SIG-M5 treated with dmso at 0.1 percent for 504 hours (cell line): Measurements from ENCODE around the gene DLG1.
"Not testable (repeated sequence)": the region's sequence is repeated elsewhere in the genome, so short reads cannot be mapped to it uniquely, and the experiment has no call there.

Source experiments
- DNase-seq: peaks from one replicate; lab custom pipeline; 2025; ENCODE audit not compliant: unreplicated experiment; lab: John Stamatoyannopoulos, UW

DLG1 gene

DNA sequence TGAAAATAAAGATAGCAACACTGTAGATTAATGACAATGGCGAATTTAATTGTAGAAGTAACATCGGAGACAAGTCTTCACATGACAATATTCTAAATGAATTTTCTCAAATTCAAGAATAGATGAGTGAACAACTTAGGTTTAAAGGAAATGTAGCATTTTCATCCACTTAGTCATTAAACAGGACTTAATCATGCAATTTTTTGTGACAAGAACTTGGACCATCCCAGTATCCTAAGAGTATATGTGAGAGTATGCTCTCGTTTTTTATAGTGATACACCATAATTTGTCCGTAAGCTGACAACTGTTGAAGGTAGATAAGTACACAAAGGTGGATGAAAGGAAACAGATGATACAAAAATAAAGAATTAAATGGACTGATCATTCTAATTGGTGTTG lies 81.5 kb downstream of the DLG1 start:
- DNase-seq = no peak

DNA sequence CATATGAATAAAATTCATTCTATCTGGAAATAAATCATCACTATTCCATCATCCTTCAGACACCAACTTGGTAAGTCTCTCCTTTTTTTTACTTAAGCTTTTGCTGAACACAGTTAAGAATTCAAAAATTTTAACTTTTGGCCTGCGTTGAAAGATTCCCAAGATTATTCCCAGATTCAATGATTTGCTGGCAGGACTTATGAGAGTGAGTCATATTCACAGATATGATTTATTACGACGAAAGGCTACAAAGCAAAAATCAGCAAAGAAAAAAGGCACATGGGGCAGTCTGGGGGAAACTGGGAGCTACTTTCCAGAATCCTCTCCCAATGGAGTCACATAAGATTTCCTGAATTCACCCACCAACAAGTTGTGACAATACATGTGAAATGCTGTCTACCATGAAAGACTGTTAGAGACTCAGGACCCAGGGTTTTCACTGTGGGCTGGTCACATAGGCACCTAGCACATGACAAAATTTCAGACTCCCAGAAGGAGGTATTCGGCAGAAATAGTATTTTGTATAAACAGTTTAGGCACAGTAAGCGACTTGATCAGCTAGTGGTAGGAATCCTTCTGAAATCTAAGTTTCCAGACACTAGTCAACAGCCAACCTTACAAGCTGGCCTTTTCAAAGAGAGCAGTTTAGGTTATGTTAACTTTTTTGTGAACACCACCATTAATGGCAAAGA lies 82.1 kb downstream of the DLG1 start:
- no peak for DNase-seq

DNA sequence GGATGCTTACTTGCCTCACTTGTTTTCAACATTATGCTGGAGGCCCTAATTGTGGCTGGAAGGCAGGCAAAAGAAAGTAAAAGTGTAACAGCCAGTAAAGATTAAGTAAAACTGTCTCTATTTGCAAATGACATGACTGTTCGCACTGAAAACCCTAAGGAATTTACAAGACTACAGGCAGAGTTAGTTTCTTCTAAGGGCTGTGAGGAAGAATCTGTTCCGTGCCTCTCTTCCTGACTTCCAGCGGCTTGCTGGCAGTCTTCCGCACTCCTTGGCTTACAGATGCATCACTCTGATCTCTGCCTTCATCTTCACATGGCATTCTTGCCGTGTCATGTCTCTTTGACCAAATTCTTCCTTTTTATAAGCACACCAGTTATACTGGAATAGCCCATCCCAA lies 86.1 kb downstream of the DLG1 start:
- DNase-seq = no peak

DNA sequence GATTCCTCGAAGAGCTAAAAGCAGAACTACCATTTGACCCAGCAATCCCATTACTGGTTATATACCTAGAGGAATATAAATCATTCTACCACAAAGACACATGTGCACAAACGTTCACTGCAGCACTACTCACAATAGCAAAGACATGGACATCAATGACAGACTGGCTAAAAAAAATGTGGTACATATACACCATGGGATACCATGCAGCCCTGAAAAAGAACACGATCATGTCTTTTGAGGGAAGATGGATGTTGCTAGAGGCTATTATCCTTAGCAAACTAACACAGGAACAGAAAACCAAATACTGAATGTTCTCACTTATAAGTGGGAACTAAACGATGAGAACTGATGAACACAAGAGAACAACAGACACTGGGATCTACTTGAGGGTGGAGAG lies 86.7 kb downstream of the DLG1 start:
- not testable (repeated sequence) for DNase-seq

DNA sequence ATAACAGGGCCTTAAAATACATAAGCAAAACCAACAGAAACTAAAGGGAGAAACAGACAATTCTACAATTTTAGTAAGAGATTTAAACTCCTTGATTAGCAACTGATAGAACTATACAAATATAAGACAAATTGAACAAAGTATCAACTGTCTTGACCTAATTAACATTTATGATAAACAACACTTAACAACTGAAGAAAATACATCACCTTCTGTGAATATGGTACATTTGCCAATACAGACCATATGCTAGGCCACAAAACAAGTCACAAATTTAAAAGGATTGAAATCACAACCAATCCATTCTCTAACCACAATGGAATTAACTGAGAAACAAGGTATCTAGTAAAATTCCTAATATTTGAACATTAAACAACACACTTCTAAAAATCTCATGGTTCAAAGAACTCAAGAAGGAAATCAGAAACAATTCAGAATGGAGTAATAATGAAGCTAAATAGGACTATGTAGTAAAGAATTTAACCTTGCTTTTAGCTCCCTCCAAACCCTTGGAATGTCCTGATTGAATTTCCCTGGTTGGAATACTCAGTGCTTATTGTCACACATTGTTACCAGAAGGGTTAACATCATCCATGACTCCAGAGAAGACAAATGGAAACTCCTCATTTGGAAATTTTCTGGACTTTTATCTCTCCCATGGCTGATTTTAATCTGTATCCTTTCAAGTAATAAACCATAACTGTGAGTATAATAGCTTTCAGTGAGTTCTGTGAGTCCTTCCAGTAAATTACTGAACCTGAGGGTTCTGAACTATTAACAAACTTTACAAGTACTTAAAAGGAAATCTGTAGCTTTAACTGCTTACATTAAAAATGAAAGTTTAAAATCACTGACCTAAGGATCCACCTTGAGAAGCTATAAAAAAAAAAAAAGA lies 88.8 kb downstream of the DLG1 start:
- no peak for DNase-seq

DNA sequence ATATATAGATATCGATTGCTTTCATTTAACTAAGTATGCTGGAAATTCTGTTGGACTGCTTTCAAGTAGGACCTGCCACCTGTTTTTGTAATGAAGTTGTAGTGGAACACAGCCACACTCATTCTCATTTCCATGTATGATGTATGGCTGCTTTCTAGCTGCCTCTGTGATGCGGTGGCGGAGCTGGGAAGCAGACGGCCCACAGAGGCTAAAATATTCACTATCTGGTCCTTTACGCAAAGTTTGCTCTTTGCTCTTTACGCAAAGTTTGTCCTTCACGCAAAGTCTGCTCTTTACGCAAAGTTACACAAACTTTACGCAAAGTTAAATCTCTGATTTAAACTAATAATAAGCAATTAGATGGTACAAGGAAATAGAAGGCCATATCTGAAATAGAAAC lies 91.5 kb downstream of the DLG1 start:
- DNase-seq = no peak

DNA sequence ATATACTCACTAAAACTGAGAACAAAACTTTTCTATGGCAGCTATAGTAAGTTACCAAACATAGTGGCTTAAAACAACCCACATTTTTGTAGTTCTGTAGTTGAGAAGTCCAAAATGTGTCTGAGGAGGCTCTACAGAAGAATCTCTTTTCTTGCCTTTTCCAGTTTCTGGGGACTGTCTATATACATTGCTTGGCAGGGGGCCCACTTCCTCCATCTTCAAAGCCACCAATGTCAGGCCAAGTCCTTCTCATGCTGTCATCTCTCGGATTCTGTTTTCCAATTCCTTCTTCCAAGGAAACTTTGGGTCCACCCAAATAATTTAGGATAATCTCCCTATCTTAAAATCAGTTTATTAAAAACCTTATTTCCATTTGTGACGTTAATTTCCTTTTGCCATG lies 92.7 kb downstream of the DLG1 start:
- DNase-seq = no peak

DNA sequence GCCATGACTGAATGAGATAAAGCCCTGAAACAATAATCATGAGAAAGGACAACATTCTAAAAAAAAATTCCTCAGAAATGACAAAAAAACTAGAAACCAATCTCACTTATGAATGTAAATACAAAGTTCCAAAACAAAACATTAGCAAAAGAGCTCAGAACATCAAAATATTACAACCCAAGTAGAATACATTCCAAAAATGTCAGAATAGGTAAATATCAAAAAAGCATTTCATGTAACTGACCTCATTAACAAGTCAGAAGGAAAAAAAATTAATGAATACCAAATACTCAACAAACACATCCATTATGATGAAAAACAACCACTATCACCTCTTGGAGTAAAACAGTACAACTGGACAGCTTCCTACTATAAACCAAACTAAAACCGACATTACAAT lies 93.1 kb downstream of the DLG1 start:
- no peak for DNase-seq

DNA sequence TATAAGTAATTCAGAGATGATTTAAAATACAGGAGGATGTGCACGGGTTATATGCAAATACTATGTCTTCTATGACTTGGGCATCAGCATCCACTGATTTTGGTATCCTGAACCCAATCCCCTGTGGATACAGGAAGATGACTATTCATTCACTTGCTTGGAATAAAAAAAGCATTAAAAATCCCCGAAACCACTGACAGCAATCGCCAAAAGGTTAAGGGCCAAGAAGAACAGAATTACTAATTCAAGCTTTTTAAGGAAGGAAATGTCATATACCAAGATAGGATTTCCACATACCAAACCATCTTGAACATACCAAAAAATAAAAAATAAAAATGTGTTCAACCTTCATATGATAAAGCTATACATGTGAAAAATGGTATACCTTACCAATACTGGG lies 93.7 kb downstream of the DLG1 start:
- DNase-seq = no peak

DNA sequence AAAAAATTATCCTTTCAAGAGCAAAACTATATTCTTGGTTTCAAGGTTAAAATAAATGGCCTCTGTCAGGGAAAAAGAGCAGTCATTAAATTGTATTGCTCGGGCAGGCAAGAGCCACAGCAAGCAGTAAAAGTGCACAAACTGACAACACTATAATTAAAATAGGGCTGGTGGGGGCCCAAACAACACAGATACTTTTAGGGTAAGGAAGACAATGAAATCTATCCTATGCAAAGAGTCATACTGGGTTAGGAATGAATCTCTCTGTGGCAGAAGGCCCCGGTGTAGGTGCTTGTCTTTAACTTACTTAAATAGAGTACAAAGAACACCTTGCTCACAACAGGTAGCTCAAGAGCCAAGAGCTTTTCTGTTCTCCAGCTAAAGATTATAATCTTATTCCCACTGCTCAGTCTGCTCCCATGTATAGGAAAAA lies 94.7 kb downstream of the DLG1 start:
- no peak for DNase-seq

DNA sequence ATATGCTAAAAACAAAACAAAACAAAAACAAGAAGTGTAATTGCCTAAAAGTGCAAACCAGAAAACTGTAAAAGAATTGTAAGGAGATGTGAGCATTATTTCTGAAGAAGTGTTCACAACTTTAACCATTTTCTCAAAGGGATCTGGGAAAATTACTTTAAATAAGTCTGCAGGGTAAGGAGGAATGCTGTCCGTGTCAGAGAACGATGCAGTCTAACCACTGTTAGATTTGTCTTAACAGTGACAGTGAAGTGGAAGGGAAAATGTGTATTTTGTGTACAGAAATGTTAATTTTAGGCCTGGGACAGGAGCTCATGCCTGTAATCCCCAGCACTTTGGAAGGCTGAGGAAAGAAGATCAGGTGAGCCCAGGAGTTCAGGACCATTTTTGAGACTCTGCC lies 95.7 kb downstream of the DLG1 start:
- DNase-seq = no peak

DNA sequence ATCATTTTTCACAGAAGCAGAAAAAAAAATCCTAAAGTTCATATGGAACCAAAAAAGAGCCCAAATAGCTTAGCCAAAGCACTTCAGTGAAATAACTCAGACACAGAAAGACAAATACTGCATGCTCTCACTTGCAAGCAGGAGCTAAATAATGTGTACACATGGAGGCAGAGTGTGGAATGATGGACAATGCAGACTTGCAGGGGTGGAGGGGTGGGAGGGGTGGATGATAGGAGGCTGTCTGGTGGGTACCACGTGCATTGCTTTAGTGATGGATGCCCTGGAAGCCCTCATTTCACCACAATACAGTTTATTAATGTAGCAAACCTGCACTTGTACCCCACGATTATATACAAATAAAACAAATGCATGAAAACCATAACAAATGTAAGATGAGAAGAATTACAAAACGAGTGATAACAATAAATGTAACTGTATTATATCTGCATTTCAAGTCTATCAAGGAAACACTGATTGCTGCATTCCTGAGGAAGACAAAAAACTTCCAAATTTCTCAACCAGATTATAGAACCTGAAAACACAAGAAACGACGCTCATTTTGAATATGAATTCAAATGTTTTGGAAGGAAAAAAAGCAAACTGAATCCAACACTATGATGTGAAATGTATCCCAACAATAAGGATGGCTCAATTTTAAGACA lies 96.5 kb downstream of the DLG1 start:
- DNase-seq = no peak

DNA sequence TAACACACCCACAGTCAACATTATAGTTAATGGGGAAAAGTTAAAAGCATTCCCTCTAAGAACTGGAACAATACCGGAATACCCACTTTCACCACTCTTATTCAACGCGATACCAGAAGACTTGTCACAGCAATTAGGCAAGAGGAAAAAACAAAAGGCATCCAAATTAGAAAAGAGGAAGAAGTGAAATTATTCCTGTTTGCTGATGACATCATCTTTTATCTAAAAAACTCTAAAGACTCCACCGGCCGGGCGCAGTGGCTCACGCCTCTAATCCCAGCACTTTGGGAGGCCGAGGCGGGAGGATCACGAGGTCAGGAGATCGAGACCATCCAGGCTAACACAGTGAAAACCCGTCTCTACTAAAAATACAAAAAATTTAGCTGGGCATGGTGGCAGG lies 97.6 kb downstream of the DLG1 start:
- peak; percentile 30 for DNase-seq

DNA sequence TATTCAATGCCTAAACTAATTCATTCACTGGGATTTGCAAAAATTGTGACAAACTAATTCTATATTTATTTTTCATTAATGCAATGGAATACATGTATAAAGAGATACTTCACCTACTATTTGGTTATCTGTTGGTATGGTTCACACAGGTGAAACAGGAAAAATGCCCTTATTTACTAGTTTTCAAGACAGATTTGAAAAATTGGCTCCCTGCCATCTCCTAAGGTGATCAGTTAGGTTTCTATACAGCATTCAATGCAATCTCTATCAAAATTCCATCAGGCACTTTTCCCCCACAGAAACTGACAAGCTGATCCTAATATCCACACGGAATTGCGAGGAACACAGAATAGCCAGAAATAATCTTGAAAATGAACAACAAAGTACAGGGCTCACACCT lies 101.1 kb downstream of the DLG1 start:
- DNase-seq = no peak

DNA sequence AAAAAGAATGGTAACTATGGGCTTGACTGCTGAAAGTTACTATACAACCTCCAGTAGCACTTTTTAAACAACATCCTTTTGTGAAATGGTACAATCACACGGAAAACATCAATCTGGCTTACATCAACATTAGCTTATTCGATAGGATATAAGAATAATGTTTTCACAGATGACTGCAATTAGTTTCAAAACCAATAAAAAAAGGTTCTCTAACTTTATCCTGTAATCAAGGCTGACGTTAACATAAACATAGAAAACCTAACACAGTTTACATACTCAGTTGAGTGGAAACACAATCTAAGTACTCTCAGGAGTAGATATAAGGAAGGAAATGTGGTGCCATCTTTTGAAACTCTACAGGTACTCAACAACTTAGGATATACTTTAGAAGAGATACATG lies 102.2 kb downstream of the DLG1 start:
- no peak for DNase-seq

DNA sequence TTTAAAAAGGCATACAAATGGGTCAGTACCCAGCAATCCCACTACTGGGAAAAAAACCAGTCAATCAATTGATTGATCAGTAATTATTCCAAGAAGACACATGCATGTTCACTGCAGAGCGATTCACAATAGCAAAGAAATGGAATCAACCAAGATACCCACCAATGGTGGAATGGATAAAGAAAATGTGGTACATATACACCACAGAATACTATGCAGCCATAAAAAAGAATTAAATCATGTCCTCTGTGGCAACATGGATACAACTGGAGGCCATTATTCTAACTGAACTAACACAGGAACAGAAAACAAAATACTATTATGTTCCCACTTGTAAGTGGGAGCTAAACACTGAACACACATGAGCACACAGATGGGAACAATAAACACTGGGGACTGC lies 103.1 kb downstream of the DLG1 start:
- DNase-seq = no peak

DNA sequence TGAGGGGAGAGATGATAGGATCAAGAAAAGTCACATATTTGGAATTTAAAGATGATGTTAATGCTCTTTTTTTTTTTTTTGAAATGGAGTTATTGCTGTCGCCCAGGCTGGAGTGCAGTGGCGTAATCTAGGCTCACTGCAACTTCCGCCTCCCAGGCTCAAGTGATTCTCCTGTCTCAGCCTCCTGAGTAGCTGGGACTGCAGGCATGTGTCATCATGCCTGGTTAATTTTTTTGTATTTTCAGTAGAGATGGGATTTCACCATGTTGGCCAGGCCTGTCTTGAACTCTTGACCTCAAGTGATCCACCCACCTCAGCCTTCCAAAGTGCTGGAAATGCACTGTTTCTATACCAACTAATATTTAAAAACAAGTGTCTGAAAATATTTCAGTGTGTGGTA lies 104.7 kb downstream of the DLG1 start:
- not testable (repeated sequence) for DNase-seq

DNA sequence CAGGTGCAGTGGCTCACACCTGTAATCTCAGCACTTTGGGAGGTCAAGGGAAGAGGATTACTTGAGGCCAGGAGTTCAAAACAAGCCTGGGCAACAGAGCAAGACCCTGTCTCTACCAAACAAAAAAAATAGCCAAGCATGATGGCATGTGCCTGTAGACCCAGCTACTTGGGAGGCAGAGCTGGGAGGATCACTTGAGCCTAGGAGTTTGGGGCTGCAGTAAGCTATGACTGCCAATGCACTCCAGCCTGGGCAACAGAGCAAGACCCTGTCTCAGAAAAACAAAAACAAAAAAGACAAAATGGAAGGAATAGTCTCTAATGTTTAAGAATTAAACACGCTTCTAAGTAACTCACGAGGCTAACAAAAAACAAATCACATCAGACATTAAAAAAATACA lies 106.5 kb downstream of the DLG1 start:
- DNase-seq = no peak

DNA sequence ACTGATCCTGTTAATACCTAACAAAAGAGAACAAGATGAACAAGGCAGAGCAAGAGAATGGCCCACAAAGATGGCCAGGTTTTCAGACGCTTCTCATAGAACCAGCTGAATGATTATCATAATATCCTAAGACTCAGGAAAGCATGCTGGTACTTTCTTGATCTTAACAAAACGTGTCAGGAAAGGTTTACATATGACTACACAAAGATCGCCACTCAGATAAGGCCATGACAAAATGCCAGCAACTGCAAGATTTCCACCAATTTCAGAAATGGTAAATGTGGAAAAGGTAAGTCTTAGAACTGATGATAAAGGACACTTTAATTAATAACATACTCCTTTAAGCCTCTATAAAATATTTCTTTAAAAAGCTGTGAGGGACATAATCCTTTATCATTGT lies 108.8 kb downstream of the DLG1 start:
- DNase-seq = no peak

DNA sequence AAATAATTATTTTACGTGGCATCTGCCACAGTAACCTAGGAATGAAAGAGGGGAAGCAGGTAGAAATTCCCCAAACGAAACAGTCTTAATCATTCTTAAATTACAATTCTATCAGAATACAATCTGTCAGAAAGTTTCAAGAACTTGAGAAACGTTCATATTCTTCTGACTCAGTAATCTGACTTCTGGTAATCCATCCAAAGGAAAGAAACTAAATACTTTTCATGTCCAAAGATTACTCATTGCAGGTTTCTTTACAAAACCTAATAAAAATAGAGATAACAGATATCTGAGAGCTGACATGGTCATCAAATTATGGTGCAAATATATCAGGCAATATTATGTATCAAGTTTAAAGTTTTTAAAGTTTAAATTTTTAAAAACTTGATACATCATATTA lies 109.4 kb downstream of the DLG1 start:
- no peak for DNase-seq

DNA sequence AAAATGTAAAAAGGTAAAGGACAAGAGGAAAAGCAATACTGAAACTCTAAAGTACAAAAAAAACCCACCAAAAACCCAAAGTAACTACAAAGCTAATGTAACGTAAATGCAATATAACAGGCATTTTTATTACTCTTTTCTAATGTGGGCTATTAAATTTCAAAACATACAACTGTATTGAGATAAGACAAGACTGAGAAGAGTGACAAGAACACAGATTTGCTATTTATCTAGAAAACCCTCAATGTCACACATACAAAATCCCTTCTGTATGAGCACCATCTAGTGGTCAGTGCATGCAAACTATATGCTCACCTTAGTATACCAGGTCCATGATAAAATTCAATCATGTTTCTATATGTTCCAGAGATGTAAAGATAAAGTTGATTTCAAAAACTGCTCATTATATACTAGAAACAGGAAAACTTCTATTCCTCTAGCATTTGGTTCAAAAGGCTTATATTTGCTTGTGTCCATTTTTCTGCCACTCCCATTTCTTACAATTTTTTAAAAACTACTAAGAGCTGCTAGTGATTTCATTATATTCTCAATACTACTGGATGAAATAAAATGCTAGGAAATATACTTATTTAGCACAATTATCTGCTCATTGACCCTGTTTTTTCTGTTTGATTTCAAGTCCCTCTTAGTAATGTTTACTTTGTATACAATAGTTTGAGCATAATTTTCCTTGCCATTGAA lies 111.4 kb downstream of the DLG1 start:
- peak; percentile 74 for DNase-seq
